ENCODE results near the gene SFI1. TPM values are rescaled to one million over a fixed set of nuclear protein-coding genes. Genes with fewer than 3 reads are reported as not detected.
A peak's percentile ranks its signal among the peaks of the same experiment; 100 is the strongest.

The SFI1 gene
- total RNA-seq, 1 experiment from 2014 or later: 61.6 TPM

DNA sequence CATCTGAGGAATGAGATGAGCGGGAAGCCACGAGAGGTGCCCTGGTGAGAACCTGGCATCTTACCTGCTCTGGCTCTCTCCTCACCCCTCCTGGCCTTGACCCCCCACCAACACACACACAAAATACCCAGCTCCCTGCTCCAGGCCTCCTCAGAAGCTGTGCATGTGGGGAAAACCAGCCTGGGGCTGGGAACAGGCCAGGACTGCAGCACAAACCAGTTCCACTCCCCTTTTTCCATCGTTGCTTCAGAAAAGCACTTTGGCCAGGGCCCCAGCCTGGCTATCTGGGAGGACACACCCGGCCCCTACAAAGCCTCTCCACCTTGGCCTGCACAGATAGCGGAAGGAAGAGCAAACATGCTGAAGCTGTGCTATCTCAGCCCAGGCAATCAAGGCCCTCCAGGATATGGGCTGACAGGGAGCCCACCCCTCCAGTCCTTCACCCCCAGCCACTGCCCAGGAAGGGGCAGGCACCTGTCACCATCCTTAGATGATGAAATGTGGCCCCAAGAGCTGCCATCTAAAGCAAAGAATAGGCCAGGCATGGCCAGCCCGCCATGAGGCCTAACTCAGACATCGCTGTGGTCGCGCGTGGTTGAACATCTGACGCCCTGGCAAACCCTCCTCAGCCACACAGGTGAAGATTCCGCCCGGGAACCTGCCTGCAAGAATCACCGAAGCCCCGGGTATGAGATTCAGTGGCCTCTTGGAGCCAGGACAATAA lies 130.3 kb downstream of the SFI1 start:
- Histone ChIP-seq H3K4me3 (ENCODE audit: low read depth, low read length, poor library complexity, severe bottlenecking) (no peak overlapping the region), H3K27me3 (replicated peaks; ENCODE audit: insufficient read depth, low read depth, low read length, poor library complexity) (no peaks in the 10 kb centered on the region), H3K9me3 (ENCODE audit: low read depth, low read length, poor library complexity, severe bottlenecking) (no peaks in the 10 kb centered on the region), H3K36me3 (ENCODE audit: insufficient read depth, low read length, poor library complexity, severe bottlenecking) (peaks cover 3% of the 10 kb centered on the region), H3K27ac (ENCODE audit: low read depth, low read length, poor library complexity, severe bottlenecking) (peak overlapping the region; percentile 42), H3K4me1 (ENCODE audit: insufficient read depth, low read length, poor library complexity, severe bottlenecking) (peaks cover 5% of the 10 kb centered on the region)
- intact Hi-C loops (cut with micrococcal nuclease; ENCODE audit: unreplicated experiment): no loop called here
- DNase-seq (ENCODE audit: low spot score): no peak
- CTCF ChIA-PET: no interaction called here
- BruUV-seq (replicated peaks): no TSS peak
- POLR2A ChIA-PET (ENCODE audit: low non-redundant PET): no interaction called here
- TF ChIP-seq, protein P1, sequence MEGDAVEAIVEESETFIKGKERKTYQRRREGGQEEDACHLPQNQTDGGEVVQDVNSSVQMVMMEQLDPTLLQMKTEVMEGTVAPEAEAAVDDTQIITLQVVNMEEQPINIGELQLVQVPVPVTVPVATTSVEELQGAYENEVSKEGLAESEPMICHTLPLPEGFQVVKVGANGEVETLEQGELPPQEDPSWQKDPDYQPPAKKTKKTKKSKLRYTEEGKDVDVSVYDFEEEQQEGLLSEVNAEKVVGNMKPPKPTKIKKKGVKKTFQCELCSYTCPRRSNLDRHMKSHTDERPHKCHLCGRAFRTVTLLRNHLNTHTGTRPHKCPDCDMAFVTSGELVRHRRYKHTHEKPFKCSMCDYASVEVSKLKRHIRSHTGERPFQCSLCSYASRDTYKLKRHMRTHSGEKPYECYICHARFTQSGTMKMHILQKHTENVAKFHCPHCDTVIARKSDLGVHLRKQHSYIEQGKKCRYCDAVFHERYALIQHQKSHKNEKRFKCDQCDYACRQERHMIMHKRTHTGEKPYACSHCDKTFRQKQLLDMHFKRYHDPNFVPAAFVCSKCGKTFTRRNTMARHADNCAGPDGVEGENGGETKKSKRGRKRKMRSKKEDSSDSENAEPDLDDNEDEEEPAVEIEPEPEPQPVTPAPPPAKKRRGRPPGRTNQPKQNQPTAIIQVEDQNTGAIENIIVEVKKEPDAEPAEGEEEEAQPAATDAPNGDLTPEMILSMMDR (conservative IDR thresholded peaks at IDR 0.05; ENCODE audit: low read depth, low read length): no peak
- no peak for TF ChIP-seq EZH2 (IDR thresholded peaks at IDR 0.05; ENCODE audit: borderline replicate concordance, low read depth, low read length, poor library complexity, severe bottlenecking)

DNA sequence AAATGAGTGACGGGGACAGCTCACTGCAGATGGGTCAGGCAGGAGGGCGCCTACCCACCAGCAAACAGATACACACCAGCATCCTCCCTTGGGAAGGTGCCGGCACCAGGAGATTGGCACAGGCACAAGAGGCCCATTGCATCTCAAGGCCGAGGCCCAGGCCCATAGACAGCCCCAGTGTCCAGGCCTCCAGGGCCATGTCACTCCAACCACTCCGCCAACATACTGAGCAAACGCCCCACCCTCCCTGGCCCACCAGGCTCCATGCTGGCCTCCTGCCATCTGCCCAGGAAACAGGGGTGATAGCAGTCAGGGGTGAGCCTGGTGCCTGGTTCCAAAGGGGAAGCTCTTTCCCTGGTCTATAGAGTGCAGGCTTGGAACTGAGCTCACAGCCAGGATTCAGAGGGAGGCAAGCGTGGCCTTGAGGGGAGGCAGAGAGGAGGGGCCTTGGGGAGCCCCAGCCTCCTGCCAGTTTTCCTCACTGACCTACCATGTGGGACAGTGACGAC lies 130.9 kb downstream of the SFI1 start:
- TF ChIP-seq EZH2 (IDR thresholded peaks at IDR 0.05; ENCODE audit: borderline replicate concordance, low read depth, low read length, poor library complexity, severe bottlenecking): no peak
- TF ChIP-seq, protein P1 (conservative IDR thresholded peaks at IDR 0.05; ENCODE audit: low read depth, low read length): no peak
- peak overlapping the region; percentile 47 for H3K27ac ChIP-seq (ENCODE audit: low read depth, low read length, poor library complexity, severe bottlenecking)
- peaks cover 5% of the 10 kb centered on the region for H3K4me1 ChIP-seq (ENCODE audit: insufficient read depth, low read length, poor library complexity, severe bottlenecking)
- intact Hi-C loops (cut with micrococcal nuclease; ENCODE audit: unreplicated experiment): no loop called here
- no peak overlapping the region for H3K4me3 ChIP-seq (ENCODE audit: low read depth, low read length, poor library complexity, severe bottlenecking)
- H3K27me3 ChIP-seq (replicated peaks; ENCODE audit: insufficient read depth, low read depth, low read length, poor library complexity): no peaks in the 10 kb centered on the region
- peaks cover 3% of the 10 kb centered on the region for H3K36me3 ChIP-seq (ENCODE audit: insufficient read depth, low read length, poor library complexity, severe bottlenecking)
- H3K9me3 ChIP-seq (ENCODE audit: low read depth, low read length, poor library complexity, severe bottlenecking): no peaks in the 10 kb centered on the region
- ChIA-PET POLR2A (ENCODE audit: low non-redundant PET) (no interaction called here), CTCF (no interaction called here)
- BruUV-seq (replicated peaks): no TSS peak
- no peak for DNase-seq (ENCODE audit: low spot score)

DNA sequence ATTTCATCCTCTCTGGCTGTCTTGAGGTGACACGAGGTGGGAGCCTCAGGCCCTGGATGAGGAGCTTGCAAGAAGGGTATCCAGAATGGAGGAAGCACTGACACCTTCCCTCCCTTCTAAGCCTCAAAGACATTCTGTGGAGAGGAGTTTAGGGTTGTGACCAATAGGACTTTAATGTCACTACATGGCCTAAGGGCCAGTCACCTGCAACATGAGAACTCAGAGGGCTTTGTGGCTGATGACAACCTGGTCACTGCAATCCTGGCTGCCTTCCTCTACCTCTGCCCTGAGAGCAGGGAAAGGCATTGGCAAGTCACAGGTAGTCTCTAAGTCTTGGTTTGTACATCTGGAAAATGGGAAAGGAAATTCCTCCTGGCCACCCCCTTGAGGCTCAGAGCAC lies 132.0 kb downstream of the SFI1 start:
- H3K36me3 ChIP-seq (ENCODE audit: insufficient read depth, low read length, poor library complexity, severe bottlenecking): peaks cover 3% of the 10 kb centered on the region
- H3K27ac ChIP-seq (ENCODE audit: low read depth, low read length, poor library complexity, severe bottlenecking): no peak overlapping the region
- peaks cover 5% of the 10 kb centered on the region for H3K4me1 ChIP-seq (ENCODE audit: insufficient read depth, low read length, poor library complexity, severe bottlenecking)
- intact Hi-C loops (cut with micrococcal nuclease; ENCODE audit: unreplicated experiment): no loop called here
- no peaks in the 10 kb centered on the region for H3K27me3 ChIP-seq (replicated peaks; ENCODE audit: insufficient read depth, low read depth, low read length, poor library complexity)
- ChIA-PET POLR2A (ENCODE audit: low non-redundant PET) (no interaction called here), CTCF (no interaction called here)
- no peaks in the 10 kb centered on the region for H3K9me3 ChIP-seq (ENCODE audit: low read depth, low read length, poor library complexity, severe bottlenecking)
- no peak for DNase-seq (ENCODE audit: low spot score)
- TSS peak; percentile 36 for BruUV-seq (replicated peaks)
- TF ChIP-seq, protein P1 (conservative IDR thresholded peaks at IDR 0.05; ENCODE audit: low read depth, low read length): no peak
- TF ChIP-seq EZH2 (IDR thresholded peaks at IDR 0.05; ENCODE audit: borderline replicate concordance, low read depth, low read length, poor library complexity, severe bottlenecking): no peak
- no peak overlapping the region for H3K4me3 ChIP-seq (ENCODE audit: low read depth, low read length, poor library complexity, severe bottlenecking)
